NCI-H1694 (cell line): ENCODE measurements around the gene KHDRBS2.

ENCODE experiments used
- DNase-seq: peaks from one replicate; lab custom pipeline; 2025; lab: John Stamatoyannopoulos, UW

Gene KHDRBS2

DNA sequence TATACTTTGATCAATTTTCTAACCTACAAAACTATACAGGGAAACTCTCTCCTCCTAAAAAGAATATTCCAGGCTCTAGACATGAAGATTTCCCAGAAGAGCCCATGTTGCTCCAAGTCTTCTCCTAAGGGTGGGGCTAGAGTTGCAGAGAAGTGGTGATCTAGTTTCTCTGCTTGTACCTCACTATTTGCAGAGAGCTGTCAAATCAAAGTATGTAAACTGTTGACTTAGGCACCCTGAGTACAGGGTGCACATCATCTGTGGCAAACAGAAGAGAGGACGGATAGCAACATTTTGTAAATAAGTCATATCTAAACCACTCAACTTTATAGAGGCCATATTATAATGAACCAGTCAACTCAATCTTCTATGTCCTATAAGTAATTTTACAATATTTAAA lies 250.1 kb downstream of the KHDRBS2 start:
- no peak for DNase-seq

DNA sequence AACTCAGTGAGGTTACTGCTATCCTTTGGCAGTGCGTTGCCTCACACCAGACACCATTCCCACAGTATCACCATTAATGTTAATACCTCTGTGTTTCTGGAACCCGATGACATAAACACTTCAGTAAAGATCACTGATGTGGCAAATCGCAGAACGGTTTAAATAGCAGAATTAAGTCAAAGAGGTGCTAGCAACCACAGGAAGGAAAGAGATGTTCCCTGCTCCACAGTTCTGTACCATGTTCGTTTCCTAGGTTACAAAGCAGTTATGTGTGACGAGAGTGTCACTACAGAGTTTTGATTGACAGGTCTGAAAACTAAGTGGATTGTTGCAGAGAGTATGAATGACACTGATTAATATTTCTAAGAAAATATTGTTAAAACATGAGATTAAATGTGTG lies 272.3 kb downstream of the KHDRBS2 start:
- DNase-seq: no peak

DNA sequence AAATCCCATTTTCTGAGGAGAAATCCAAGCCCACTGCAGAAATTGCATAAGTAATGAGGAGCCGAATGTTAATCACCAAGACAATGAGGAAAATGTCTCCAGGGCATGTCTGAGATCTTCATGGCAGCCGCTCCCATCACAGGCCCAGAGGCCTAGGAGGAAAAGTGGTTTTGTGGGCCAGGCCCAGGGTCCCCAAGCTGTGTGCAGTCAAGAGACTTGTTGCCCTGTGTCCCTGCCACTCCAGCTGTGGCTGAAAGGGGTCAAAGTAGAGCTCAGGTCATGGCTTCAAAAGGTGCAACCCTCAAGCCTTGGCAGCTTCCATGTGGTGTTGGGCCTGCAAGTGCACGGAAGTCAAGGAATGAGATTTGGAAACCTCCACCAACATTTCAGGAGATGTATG lies 276.6 kb downstream of the KHDRBS2 start:
- DNase-seq: no peak

DNA sequence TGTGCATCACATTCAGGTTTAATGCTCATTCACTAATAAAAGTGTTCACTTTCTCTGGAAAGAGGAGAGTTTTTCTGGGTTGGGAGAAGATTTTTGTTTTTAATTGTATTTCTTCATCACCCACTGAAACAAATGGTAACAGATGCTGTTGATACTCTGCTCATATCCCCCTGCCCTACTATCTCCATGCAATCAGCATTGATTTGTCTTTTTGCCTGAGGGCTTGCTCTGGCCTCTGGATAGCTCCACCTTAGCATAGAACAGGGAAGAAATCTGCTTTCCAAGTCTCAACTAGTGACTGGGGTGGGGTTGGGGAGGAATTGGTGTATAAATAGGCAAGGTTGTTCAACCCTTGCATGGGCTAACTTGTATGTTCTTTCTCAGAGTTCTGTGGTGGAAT lies 296.4 kb downstream of the KHDRBS2 start:
- DNase-seq: no peak

DNA sequence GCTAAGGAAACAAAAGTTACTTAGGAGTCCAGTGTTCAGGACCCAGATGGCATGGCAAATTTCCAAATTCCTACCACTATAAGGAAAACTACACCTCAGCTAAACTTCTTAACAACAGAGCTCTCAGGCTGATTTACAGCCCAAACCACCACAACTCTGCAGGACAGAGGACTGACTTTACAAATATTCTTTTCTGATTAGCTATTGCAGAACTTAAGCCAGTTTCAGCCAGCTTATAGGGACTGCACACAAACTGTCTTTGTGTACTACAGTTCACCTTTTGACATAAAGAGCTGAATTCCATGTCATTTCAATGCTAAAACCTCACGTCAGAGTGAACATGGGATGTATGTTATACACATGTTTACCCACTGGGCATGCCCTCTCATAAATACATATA lies 305.4 kb downstream of the KHDRBS2 start:
- no peak for DNase-seq

DNA sequence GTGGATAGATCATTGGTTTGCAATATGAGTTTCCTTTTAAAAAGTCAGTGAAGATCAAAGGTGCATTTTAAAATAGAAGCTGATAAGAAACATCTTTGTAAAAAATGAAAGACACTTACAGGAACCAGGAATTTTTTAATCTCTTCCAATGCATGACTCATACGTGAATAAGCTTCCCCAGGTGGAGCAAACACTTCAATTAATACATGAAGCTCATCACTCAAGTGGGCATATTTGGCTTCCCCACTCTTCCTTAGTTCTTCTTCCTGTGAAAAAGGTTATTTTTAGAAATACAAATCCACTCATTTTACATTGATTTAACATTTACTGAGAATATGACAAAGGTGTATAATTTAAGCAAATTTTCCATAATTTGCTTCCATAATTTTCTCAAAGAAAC lies 308.1 kb downstream of the KHDRBS2 start:
- DNase-seq: no peak

DNA sequence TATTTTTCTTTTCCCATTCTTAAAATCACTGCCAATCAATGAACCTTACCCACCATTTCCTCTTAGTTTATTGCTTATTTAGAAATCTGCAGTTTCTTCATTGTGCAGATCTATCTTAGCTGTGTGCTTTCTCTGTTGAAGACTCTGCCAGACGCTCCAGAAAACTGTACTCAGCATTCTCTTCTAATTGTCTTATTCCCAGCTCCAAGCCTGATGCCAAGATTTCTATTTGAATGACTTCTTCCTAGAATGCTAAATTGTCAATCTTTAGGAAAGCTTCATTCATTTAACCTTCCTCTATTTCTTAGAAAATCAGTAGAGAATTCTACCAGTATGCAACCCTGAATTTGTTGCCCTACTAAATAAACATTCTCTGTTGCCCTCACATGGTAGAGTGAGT lies 308.9 kb downstream of the KHDRBS2 start:
- no peak for DNase-seq

DNA sequence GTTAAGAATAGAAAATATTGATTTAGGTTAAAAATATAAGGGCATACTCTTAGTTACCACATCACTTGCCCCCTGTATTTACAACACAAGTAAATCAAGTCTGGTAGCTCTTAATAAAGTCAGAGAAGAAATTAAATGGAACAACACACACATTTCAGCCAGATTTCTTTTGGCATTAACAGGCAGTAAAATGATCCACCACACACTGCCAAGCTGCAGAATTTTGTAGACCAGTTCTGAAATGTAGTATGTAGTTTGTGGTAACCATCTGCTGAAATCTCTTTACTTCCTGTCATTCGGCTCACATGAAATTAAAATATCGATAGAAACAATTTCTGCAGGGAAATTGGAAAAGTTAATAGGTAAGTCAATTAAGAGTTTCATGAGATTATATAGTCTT lies 326.8 kb downstream of the KHDRBS2 start:
- no peak for DNase-seq

DNA sequence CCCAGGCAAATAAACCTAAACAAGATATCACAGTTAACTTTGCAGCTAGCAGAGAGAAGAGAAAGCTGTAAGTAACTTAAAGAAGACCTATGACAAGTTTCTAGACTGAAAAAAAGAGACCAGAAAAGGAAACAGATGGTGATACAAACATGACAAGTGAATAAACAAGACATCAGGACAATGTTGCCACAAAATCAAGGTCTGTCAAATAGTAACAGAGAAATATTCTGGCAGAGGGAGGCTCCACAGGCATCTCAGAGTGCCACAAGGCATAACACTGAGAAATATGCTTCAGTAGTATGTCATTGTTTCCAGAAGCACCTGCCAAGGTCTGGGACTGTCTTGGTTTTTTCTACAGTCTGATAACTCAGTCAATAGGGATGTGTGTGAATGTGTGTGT lies 332.2 kb downstream of the KHDRBS2 start:
- DNase-seq: no peak

DNA sequence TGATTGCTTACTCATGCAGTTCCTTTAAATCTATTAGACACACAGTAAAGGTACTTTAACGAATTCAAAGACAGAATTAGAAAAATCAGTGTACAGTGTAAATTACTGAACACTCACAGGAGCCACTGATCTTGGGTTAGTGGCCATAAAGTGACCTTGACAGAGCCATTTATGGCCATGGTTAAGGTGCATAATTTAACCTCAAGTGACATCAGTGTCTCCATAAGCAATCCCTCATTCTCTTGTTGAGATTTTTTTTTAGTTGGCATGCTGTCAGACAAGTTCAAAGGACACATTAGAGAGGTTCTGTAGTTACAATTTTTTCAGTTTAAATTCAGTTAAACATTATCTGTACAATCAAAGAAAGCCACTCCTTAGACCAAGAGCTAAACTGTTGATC lies 334.4 kb downstream of the KHDRBS2 start:
- no peak for DNase-seq

DNA sequence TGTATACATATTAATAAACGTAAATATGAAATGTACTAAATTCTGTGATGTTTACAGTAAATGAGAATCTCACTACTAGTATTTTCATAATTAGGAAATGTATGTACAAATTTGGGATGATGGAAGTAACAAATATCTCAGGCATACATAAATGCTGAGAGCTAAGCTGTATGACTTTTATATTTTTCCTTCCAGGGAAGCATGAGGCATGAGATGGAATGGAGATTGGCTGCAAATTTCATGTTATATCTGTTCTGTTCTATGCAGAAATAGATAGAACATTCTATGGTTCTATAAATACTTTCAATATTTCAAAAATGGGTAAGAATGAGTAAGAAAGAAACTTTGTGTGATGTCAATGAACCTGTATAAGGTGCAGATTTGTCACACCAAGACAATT lies 335.2 kb downstream of the KHDRBS2 start:
- no peak for DNase-seq

DNA sequence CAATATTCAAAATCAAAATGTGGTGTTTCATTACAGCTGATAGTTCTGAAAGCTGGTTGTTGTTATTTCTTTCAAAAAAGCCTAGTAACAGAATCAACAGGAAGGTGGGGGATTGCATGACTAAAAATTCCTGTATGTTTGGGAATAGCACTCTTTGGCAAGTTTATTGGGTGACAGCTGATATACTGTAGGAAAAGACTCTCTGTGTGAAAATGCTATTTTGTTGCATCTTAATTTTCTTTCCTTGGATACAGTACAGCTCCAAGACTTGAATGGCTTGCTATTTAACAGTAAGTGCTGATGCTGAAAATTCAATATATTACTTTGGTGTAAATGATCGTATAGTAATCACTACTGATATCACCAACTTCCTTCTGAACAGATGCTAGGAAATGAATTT lies 336.1 kb downstream of the KHDRBS2 start:
- no peak for DNase-seq

DNA sequence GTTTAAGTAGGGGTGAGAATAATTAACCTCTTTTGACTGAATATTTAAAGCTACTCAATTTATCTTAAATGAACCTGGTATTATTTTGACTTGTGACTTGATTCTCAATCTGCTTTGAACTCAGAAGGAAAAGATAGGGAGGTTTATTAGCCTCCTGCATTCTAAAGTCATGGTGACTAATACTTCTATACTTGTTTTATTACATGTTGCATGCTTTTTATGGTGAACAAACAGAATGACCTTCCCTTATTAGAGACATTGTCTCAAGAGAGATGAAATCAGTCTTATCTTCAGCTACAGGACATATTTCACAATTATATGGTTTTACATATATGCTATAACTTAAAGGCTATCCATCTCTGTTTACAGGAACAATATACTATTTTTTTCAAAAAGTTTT lies 336.9 kb downstream of the KHDRBS2 start:
- DNase-seq: no peak

DNA sequence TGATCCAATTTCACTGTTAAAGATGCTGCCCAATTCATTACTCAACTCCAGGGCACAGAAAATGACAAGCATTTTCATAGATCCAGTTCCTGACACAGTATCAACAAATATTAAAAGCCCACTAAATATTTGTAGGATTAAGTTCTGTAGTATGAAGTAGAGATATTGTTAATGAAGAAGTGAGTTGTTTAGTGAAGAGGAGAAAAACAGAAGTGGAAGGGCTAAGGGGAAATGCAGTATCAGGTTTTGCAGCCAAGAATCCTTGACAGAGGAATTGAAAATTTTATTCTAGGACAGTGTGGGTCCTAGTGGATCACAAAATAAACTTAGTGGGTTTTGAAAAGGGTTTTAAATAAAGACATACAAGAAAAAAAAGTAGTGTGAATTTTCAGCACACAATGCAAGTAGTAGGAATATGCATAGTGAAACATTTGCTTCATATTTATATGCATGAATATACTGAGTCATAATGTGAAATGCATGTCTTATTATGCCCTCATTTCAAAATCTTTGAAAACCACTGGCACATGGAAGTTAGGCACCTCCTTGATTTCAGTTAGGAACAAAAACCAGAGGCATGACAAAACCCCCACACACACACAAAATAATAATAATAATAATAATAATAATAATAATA lies 338.6 kb downstream of the KHDRBS2 start:
- no peak for DNase-seq

DNA sequence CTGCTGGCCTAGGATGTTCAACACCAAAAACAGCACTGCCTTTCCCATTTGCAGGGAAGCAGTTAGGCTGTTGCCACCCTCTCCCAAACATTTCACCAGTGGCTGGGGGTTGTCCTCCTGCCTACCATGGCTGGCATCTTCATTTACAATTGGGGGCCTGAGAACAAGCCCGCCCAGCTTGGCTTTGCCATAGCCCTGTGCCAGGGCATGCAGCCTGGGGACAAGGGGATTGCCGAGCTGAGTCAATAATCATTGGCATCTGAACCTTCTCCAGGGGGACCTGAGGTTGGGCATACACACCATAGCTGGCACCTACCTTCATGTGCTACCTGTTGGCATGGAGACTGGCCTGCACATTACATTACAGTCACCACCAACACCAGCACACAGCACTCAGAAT lies 345.1 kb downstream of the KHDRBS2 start:
- no peak for DNase-seq

DNA sequence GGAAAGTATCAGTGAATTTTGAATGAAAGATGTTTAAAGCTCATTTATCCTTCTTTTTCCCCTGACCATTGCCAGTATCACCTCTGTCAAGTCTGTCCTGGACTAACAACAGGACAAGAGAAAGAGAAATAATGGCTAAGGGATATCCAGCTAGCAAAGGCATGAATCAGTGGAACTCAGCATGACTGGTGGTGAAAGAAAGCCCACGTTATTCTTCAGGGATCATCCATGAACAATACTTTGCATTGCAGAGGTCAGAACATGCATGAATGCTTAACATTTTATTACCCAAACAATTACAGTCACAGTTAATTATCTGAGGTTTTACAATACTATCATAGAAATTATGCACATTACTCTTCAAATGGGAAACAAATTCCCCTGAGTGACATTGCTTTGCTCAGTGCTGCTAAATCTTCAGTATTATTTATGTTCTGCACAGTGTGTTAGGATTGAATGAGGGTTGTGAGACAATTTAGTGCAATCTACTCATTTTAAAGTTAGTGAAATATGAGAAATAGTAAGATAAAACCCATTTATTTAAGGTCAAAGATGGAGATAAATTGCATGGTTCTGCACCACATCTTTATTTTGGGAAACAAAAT lies 350.7 kb downstream of the KHDRBS2 start:
- DNase-seq: no peak

DNA sequence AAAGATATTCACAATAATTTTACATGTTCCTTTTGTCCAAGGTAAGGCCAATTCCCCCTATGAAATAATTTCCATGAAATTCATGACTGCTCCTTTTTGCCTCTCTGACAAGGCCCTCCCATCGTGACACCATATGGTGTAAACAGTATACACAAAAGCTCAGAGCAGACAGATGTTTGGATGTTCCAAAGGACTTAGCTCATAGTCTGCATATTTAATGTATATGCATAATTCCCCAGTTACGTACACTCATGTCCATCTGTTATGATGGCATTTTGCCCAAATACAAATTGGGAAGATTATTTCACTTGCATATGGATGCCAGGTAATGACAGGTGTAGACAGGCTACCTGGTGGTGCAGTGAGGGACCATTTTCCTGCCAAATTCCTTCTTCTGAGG lies 376.5 kb downstream of the KHDRBS2 start:
- DNase-seq: no peak

DNA sequence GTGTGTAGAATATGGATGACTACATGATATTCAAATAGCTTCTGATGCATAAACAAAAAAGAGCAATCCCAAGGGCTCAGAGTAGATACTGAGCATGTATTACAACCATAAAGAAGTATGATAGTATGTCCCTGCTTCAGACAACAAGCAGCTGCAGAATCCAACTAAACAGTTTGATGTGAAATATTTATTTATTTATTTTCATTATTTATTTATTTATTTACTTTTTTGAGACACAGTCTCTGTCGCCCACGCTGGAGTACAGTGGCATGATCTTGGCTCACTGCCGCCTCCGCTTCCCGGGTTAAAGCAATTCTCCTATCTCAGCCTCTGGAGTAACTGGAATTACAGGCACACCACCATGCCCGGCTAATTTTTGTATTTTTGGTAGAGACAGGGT lies 384.3 kb downstream of the KHDRBS2 start:
- DNase-seq: no peak

DNA sequence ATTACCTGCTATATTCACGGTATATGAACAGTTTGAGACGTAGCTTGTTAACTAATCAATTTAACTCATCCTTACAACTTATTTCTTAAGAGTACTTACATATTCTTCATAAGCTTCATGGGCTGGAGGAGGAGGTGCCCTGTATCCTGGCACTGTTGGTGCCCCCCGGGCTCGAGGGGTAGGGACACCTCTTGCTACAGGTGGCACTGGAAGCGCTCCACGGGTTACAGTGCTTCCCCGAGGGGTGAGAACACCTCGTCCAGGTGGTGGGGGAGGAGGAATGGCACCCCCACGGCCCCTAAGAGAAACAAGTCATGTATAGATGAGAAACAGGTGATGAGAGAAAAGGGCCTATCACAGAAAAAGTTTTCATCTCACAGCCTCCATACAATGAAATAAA lies 391.5 kb downstream of the KHDRBS2 start:
- no peak for DNase-seq

DNA sequence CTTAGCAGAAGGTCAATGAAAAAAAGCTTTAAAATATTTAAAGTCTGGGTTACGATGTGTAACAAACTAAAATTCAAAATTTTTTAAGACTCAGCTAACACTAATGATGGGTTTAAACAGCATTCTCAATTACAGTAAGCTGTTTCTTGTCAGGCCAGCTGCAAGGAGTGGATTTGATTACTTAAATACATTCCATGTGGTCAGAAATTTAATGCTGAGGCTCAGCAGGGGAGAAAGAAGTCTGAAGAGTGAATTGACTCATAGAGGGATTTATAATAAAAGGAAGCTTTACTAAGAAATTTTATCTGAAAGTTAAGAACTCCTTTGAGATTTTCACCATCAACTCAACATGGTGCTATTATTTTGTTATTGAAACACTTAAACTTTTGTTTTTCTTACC lies 398.6 kb downstream of the KHDRBS2 start:
- DNase-seq: no peak

DNA sequence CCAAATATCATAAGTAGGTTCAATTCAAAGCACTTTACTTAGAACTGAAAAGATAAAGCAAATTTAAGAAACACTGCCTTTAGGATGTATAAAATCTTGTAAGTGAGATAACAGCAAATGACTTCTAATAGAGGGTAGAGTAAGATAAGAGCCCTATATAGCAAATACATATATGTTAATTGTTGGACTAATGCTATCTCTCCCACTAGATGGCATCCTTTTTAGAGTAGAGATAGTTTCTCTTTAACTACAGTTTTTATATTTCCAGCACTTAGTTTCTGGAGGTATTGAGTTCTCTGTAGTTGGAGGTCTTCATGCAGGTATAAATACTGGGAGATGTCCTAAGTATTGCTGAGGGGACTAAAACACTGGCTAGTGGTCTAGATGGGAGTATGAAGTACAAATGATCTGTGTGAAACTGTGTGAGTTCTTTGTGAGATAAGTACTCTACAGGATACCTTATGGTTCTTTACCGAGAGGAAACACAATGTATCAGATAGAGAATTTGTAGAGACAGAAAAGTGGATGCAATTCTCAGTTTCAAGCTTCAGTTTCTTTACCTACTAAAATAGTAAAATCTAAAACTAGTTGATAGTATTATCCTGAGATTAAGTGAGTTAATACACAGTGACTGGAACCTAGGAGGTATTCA lies 399.3 kb downstream of the KHDRBS2 start:
- DNase-seq: no peak

DNA sequence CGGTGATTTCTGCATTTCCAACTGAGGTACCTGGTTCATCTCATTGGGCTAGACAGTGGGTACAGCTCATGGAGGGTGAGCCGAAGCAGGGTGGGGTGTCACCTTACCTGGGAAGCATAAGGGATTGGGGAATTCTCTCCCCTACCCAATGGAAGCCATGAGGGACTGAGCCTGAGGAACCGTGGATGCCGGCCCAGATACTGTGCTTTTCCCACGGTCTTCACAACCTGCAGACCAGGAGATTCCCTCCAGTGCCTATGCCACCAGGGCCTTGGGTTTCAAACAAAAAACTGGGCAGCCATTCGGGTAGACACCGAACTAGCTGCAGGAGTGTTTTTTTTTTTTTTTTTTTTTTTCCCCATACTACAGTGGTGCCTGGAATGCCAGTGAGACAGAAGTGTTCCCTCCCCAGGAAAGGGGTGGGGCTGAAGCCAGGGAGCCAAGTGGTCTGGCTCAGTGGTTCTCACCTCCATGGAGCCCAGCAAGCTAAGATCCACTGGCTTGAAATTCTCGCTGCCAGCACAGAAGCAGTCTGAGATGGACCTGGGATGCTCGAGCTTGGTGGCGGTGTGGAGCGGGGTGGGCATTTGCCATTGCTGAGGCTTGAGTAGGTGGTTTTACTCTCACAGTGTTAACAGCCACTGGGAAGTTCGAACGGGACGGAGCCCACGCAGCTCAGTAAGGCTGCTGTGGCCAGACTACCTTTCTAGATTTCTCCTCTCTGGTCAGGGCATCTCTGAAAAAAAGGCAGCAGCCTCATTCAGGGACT lies 416.2 kb downstream of the KHDRBS2 start:
- DNase-seq: no peak

DNA sequence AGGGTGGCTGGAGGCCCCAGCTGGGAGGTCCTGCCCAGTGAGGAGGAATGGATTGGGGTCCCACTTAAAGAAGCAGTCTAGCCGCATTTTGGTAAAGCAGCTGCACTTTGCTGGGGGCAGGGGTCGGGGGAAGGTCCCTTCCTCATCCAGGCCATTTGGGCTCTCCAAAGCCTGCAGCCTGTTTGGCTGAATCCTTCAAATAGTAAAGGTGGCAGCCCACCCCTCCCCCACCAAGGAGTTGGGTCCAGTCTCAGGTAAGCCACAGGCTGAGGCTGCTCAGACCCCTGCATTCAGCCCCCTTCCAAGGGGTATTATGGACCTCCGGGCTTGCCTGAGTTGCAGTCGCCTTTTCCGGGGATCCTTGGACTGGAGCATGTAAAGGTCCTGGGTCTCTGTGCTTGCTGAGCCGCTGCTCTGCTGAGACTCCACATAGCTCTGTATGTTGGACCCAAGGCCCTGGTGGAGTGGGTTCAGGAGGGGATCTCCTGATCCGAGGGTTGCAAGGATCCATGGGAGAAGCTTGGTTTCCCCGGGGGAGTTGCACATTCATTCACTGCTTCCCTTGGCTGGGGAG lies 417.4 kb downstream of the KHDRBS2 start:
- DNase-seq: no peak
